ENCODE measurements around the gene ZNF862. TPM values are rescaled to one million over a fixed set of nuclear protein-coding genes. Genes with fewer than 3 reads are reported as not detected.

ZNF862 gene
- total and polyA plus RNA-seq, 2 of the 13 experiments (the other 11 are each of a cell fraction or from before 2014, with no cell fraction given), result 0.89 to 2.0 TPM

GRCh38 chr7:149821191-149822148 is 16.7 kb upstream of the ZNF862 start:
- no peaks in the 10 kb centered on the region for H4K20me1 ChIP-seq (ENCODE audit: insufficient read depth, low read length)
- TF ChIP-seq ZUFSP (CRISPR knock-in tag; IDR thresholded peaks at IDR 0.05; ENCODE audit: borderline replicate concordance) (no peak), DMAP1 (CRISPR knock-in tag; IDR thresholded peaks at IDR 0.05) (0 out of 2 replicates have a peak, but pooled peaks have one; percentile 14), TFDP1 (CRISPR knock-in tag; IDR thresholded peaks at IDR 0.05; ENCODE audit: borderline replicate concordance) (peak; percentile 65; the same call in 1 of the 2 replicates), SPEN (CRISPR knock-in tag; IDR thresholded peaks at IDR 0.05; ENCODE audit: low read depth) (peak; percentile 54; the same call in 1 of the 2 replicates), LCORL (IDR thresholded peaks at IDR 0.05) (no peak), LCORL (CRISPR knock-in tag; IDR thresholded peaks at IDR 0.05) (0 out of 2 replicates have a peak, but pooled peaks have one; percentile 8), NR2F6 (IDR thresholded peaks at IDR 0.05) (0 out of 2 replicates have a peak, but pooled peaks have one; percentile 33), NR2F6 (CRISPR knock-in tag; IDR thresholded peaks at IDR 0.05) (peak; percentile 60; the same call in 1 of the 2 replicates), ZNF274 (CRISPR knock-in tag; IDR thresholded peaks at IDR 0.05) (0 out of 2 replicates have a peak, but pooled peaks have one; percentile 49), ZNF501 (CRISPR knock-in tag; IDR thresholded peaks at IDR 0.05) (0 out of 2 replicates have a peak, but pooled peaks have one; percentile 21), MTA1 (CRISPR knock-in tag; IDR thresholded peaks at IDR 0.05; ENCODE audit: borderline replicate concordance) (peak; percentile 38; the same call in 1 of the 2 replicates), ZFX (CRISPR knock-in tag; IDR thresholded peaks at IDR 0.05; ENCODE audit: low read depth) (peak; percentile 92), ZNF660 (CRISPR knock-in tag; IDR thresholded peaks at IDR 0.05; ENCODE audit: borderline replicate concordance, low read depth) (no peak), HMGXB4 (CRISPR knock-in tag; IDR thresholded peaks at IDR 0.05; ENCODE audit: borderline replicate concordance in 1 of 2, low read depth in 1 of 2) (0 out of 4 replicates have a peak, but pooled peaks of 1 of the 2 experiments have one; percentile 26)

More at GRCh38 chr7:149821191-149822148, 16.7 kb upstream of the ZNF862 start:
- ATAC-seq, result peak; percentile 66
- Histone ChIP-seq H2AFZ (ENCODE audit: low read length) (peak overlapping the region; percentile 40), H3K36me3 (replicated peaks in 1 of 2; ENCODE audit: control insufficient read depth in 1 of 2, insufficient read depth in 2 of 2, low read length in 2 of 2) (no peaks in the 10 kb centered on the region), H3K27me3 (ENCODE audit: control insufficient read depth in 1 of 2, insufficient read depth in 2 of 2, low read length in 2 of 2) (peaks cover 3% of the 10 kb centered on the region in 2 experiments; a peak in 1 of 5 replicates), H3K4me2 (ENCODE audit: low read depth, low read length) (peak overlapping the region; percentile 76), H3K27ac (ENCODE audit: extremely low read length, insufficient read depth, low read length) (no peak overlapping the region), H3K4me1 (ENCODE audit: insufficient read depth, low read length) (peaks cover 15% of the 10 kb centered on the region), H3K79me2 (ENCODE audit: insufficient read depth, low read length) (no peaks in the 10 kb centered on the region), H3K9ac (ENCODE audit: insufficient read depth, low read depth, low read length) (peak overlapping the region; percentile 55), H3K9me3 (ENCODE audit: low read length) (no peaks in the 10 kb centered on the region), H3K4me3 (replicated peaks in 1 of 3; ENCODE audit: insufficient read depth in 1 of 3, low read depth in 2 of 3, low read length in 3 of 3) (peak overlapping the region; percentile 15 to 69 (median 35); a peak in 5 of 6 replicates)
- in situ Hi-C loops (cut with HindIII; ENCODE audit: extremely low pct_ligation_motif_present, low pct_unique_long_range_greater_than_20kb), result no loop called here
- intact Hi-C loops (cut with micrococcal nuclease; ENCODE audit: unreplicated experiment), result no loop called here
- DNase-seq (ENCODE audit: low spot score), result peak; percentile 11
- no peak for FAIRE-seq
- ChIA-PET POLR2A (no interaction called here), CTCF (ENCODE audit: low intra/inter-chr PET ratio, low total read pairs) (no interaction called here)
- BruUV-seq (replicated peaks), result no TSS peak
- WGBS (ENCODE audit: low lambda C conversion rate), result 13% methylated on average over 11 of the region's 30 CpGs
